Loucy (cell line): ENCODE measurements around the gene SRRM5.

Experiments used
- EZH2phosphoT487 ChIP-seq: fragments of 200-600 bp; IDR thresholded peaks from 2 replicates; pipeline ENCODE4 v1.6.1; 2018; ENCODE audit warnings: antibody characterized with exemption, mild to moderate bottlenecking, moderate library complexity, borderline replicate concordance
- TF ChIP-seq, protein P1 (sequence below): fragments of 200-600 bp; sonication (generic); conservative IDR thresholded peaks from 2 replicates; pipeline ENCODE4 v1.5.1; 2014; ENCODE audit warnings: mild to moderate bottlenecking, antibody characterized with exemption, low read length

DNA sequence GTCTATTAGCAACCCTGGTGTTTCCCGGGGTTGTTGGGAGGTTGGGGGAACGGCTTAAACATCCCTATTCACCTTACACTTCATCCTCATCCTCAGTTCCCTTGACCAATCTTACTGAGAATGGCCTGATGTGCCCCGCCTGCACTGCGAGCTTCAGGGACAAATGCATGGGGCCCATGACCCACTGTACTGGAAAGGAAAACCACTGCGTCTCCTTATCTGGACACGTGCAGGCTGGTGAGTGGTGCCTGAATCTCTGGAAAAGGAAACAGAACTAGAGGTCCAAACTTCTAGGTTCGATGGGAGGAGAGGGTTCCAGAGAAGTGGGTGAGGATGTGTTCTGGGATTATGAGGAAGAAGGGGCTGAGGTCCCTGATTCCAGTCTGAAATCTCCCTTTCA lies 30.4 kb upstream of the SRRM5 start:
- TF ChIP-seq, protein P1, sequence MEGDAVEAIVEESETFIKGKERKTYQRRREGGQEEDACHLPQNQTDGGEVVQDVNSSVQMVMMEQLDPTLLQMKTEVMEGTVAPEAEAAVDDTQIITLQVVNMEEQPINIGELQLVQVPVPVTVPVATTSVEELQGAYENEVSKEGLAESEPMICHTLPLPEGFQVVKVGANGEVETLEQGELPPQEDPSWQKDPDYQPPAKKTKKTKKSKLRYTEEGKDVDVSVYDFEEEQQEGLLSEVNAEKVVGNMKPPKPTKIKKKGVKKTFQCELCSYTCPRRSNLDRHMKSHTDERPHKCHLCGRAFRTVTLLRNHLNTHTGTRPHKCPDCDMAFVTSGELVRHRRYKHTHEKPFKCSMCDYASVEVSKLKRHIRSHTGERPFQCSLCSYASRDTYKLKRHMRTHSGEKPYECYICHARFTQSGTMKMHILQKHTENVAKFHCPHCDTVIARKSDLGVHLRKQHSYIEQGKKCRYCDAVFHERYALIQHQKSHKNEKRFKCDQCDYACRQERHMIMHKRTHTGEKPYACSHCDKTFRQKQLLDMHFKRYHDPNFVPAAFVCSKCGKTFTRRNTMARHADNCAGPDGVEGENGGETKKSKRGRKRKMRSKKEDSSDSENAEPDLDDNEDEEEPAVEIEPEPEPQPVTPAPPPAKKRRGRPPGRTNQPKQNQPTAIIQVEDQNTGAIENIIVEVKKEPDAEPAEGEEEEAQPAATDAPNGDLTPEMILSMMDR = no peak
- TF ChIP-seq EZH2phosphoT487 = no peak
